ENCODE data around the gene MUC16. TPM values are rescaled to one million over a fixed set of nuclear protein-coding genes. Genes with fewer than 3 reads are reported as not detected.

MUC16 gene
- total RNA-seq, 2 donors from 2014 or later: 0.14 to 1.2 TPM

GRCh38 chr19:9010693-9011092 lies 484 bp upstream of the MUC16 start:
- H3K4me3 ChIP-seq: no peak overlapping the region
- H3K4me1 ChIP-seq (replicated peaks): no peaks in the 10 kb centered on the region
- H3K27me3 ChIP-seq (replicated peaks; ENCODE audit: insufficient read depth): peaks cover 2% of the 10 kb centered on the region
- no peak for DNase-seq (ENCODE audit: low spot score)
- no peak overlapping the region for H3K27ac ChIP-seq
- no peaks in the 10 kb centered on the region for H3K36me3 ChIP-seq
- intact Hi-C loops (cut with DNase I): no loop called here
- no peaks in the 10 kb centered on the region for H3K9me3 ChIP-seq
- WGBS: 59% methylated on average over 12 of the region's 12 CpGs
- TF ChIP-seq CTCF (IDR thresholded peaks at IDR 0.05) (no peak), POLR2AphosphoS5 (IDR thresholded peaks at IDR 0.05) (no peak), POLR2A (IDR thresholded peaks at IDR 0.05) (no peak)

- Histone ChIP-seq H3K36me3 (no peaks in the 10 kb centered on the region), H3K4me3 (no peak overlapping the region), H3K27me3 (replicated peaks; ENCODE audit: insufficient read depth) (peaks cover 2% of the 10 kb centered on the region), H3K9me3 (no peaks in the 10 kb centered on the region), H3K4me1 (replicated peaks) (no peaks in the 10 kb centered on the region), H3K27ac (no peak overlapping the region)
- intact Hi-C loops (cut with DNase I): no loop called here
- 29% methylated on average over 10 of the region's 10 CpGs for WGBS
- no peak for DNase-seq (ENCODE audit: low spot score)
- TF ChIP-seq POLR2AphosphoS5 (IDR thresholded peaks at IDR 0.05) (no peak), CTCF (IDR thresholded peaks at IDR 0.05) (no peak), POLR2A (IDR thresholded peaks at IDR 0.05) (no peak)
These were observed 778 bp downstream of the MUC16 start for GRCh38 chr19:9009431-9009830.

GRCh38 chr19:9008667-9009066 lies 1.5 kb downstream of the MUC16 start:
- no peaks in the 10 kb centered on the region for H3K4me1 ChIP-seq (replicated peaks)
- no peak overlapping the region for H3K4me3 ChIP-seq
- H3K27ac ChIP-seq: no peak overlapping the region
- no peaks in the 10 kb centered on the region for H3K36me3 ChIP-seq
- 69% methylated on average over 10 of the region's 10 CpGs for WGBS
- intact Hi-C loops (cut with DNase I): no loop called here
- TF ChIP-seq POLR2A (IDR thresholded peaks at IDR 0.05) (no peak), CTCF (IDR thresholded peaks at IDR 0.05) (no peak), POLR2AphosphoS5 (IDR thresholded peaks at IDR 0.05) (no peak)
- no peaks in the 10 kb centered on the region for H3K9me3 ChIP-seq
- peaks cover 2% of the 10 kb centered on the region for H3K27me3 ChIP-seq (replicated peaks; ENCODE audit: insufficient read depth)
- no peak for DNase-seq (ENCODE audit: low spot score)

GRCh38 chr19:9000933-9001332 lies 9.3 kb downstream of the MUC16 start:
- Histone ChIP-seq H3K4me3 (no peak overlapping the region), H3K27me3 (replicated peaks; ENCODE audit: insufficient read depth) (no peaks in the 10 kb centered on the region), H3K9me3 (no peaks in the 10 kb centered on the region), H3K36me3 (no peaks in the 10 kb centered on the region), H3K27ac (no peak overlapping the region), H3K4me1 (replicated peaks) (no peaks in the 10 kb centered on the region)
- DNase-seq (ENCODE audit: low spot score): no peak
- 89% methylated on average over 5 of the region's 5 CpGs for WGBS
- TF ChIP-seq CTCF (IDR thresholded peaks at IDR 0.05): no peak
- no peak for TF ChIP-seq POLR2A (IDR thresholded peaks at IDR 0.05)
- no peak for TF ChIP-seq POLR2AphosphoS5 (IDR thresholded peaks at IDR 0.05)
- intact Hi-C loops (cut with DNase I): no loop called here

- H3K36me3 ChIP-seq: no peaks in the 10 kb centered on the region
- intact Hi-C loops (cut with DNase I): no loop called here
- H3K4me3 ChIP-seq: no peak overlapping the region
- H3K27ac ChIP-seq: no peak overlapping the region
- no peaks in the 10 kb centered on the region for H3K9me3 ChIP-seq
- WGBS: 72% methylated on average over 10 of the region's 10 CpGs
- H3K27me3 ChIP-seq (replicated peaks; ENCODE audit: insufficient read depth): no peaks in the 10 kb centered on the region
- no peaks in the 10 kb centered on the region for H3K4me1 ChIP-seq (replicated peaks)
- DNase-seq (ENCODE audit: low spot score): no peak
- TF ChIP-seq POLR2AphosphoS5 (IDR thresholded peaks at IDR 0.05) (no peak), POLR2A (IDR thresholded peaks at IDR 0.05) (no peak), CTCF (IDR thresholded peaks at IDR 0.05) (no peak)
These were observed 22.0 kb downstream of the MUC16 start for GRCh38 chr19:8988204-8988603.
